Measurements from ENCODE around the gene ANKRD33.

The ANKRD33 gene

GRCh38 chr12:51850081-51850964, 37.6 kb upstream of the ANKRD33 start:
- no peak for DNase-seq (ENCODE audit: low spot score)
- TF ChIP-seq CTCF (IDR thresholded peaks at IDR 0.05; ENCODE audit: borderline replicate concordance, control extremely low read depth, extremely low read depth, insufficient read depth, missing control alignments), result no peak
- in situ Hi-C loops (cut with MboI; ENCODE audit: low sequenced_read_pairs, unreplicated experiment), result no loop called here

GRCh38 chr12:51850965-51851299, 37.0 kb upstream of the ANKRD33 start:
- no peak for TF ChIP-seq CTCF (IDR thresholded peaks at IDR 0.05; ENCODE audit: borderline replicate concordance, control extremely low read depth, extremely low read depth, insufficient read depth, missing control alignments)
- DNase-seq (ENCODE audit: low spot score), result no peak
- in situ Hi-C loops (cut with MboI; ENCODE audit: low sequenced_read_pairs, unreplicated experiment), result no loop called here

GRCh38 chr12:51851413-51852124, 36.3 kb upstream of the ANKRD33 start:
- in situ Hi-C loops (cut with MboI; ENCODE audit: low sequenced_read_pairs, unreplicated experiment), result no loop called here
- TF ChIP-seq CTCF (IDR thresholded peaks at IDR 0.05; ENCODE audit: borderline replicate concordance, control extremely low read depth, extremely low read depth, insufficient read depth, missing control alignments), result no peak
- no peak for DNase-seq (ENCODE audit: low spot score)

DNA sequence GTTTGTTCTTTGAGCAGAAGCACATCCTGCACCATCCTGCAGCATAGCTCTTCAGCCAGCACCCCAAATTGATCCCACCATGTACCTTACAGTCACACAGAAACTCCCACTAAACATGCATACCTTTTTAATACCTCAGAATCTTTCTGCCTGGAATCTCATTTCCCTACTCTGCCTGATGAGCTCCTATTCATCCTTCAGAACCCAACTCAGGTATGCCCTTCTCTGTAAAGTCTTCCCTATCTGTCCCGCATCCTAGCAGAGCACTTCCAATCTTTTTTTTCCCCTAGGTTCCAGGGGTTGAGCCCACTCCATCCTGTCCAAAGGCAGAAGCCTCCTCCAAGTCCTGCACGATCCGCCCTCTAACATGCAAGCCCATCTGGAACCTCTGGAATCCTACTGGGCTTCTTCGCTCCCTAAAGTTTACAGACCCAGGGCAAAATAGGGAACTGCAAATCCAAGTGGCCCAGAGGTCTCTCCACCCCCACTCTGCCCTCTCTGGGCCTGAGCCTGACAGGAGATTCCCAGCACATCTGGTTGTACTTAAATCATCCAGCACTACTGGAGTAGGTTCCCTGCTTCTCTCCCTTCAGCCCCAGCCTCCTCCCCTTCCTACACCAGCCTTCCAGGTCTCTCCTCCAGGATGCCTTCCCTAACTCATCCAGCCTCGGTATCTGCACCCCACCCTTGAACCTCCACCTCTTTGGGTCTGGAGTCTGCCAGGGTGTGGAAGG, 35.3 kb upstream of the ANKRD33 start:
- DNase-seq (ENCODE audit: low spot score), result no peak
- in situ Hi-C loops (cut with MboI; ENCODE audit: low sequenced_read_pairs, unreplicated experiment), result no loop called here
- no peak for TF ChIP-seq CTCF (IDR thresholded peaks at IDR 0.05; ENCODE audit: borderline replicate concordance, control extremely low read depth, extremely low read depth, insufficient read depth, missing control alignments)

- DNase-seq (ENCODE audit: low spot score), result no peak
These were observed 32.1 kb upstream of the ANKRD33 start for GRCh38 chr12:51855586-51856428.

More at GRCh38 chr12:51855586-51856428, 32.1 kb upstream of the ANKRD33 start:
- no peak for TF ChIP-seq CTCF (IDR thresholded peaks at IDR 0.05; ENCODE audit: borderline replicate concordance, control extremely low read depth, extremely low read depth, insufficient read depth, missing control alignments)
- in situ Hi-C loops (cut with MboI; ENCODE audit: low sequenced_read_pairs, unreplicated experiment), result no loop called here

Measured in GM13976 (cell line).